HepG2 (cell line): Measurements from ENCODE around the gene EDEM3. TPM values are rescaled to one million over a fixed set of nuclear protein-coding genes. Genes with fewer than 3 reads are reported as not detected.

Source experiments
- ATF5 ChIP-seq: sonication (generic); formaldehyde crosslinking; IDR thresholded peaks from 2 replicates; pipeline ENCODE4 v1.4.0; 2020; ENCODE audit warnings: mild to moderate bottlenecking, low read depth, missing genetic modification reagents
- BCL3 ChIP-seq: sonication (generic); formaldehyde crosslinking; IDR thresholded peaks from 2 replicates; pipeline ENCODE4 v1.5.1; 2020; ENCODE audit warnings: mild to moderate bottlenecking, missing genetic modification reagents, moderate library complexity
- BHLHE40 ChIP-seq: IDR thresholded peaks from 2 replicates; pipeline ENCODE4 v1.6.1; 2011; ENCODE audit warnings: low read length, improper control_type of control experiment
- BRD4 ChIP-seq: sonication (generic); formaldehyde crosslinking; IDR thresholded peaks from 2 replicates; pipeline ENCODE4 v1.4.0; 2020; ENCODE audit warnings: missing genetic modification reagents
- CAMTA2 ChIP-seq: sonication (generic); formaldehyde crosslinking; IDR thresholded peaks from 2 replicates; pipeline ENCODE4 v1.4.0; 2020; ENCODE audit warnings: mild to moderate bottlenecking, missing genetic modification reagents, borderline replicate concordance
- CSRNP1 ChIP-seq: sonication (generic); formaldehyde crosslinking; IDR thresholded peaks from 2 replicates; pipeline ENCODE4 v1.8.1; 2023; ENCODE audit warnings: mild to moderate bottlenecking, missing genetic modification reagents
- FOXP4 ChIP-seq: sonication (generic); formaldehyde crosslinking; IDR thresholded peaks from 2 replicates; pipeline ENCODE4 v1.4.0; 2020; ENCODE audit warnings: missing genetic modification reagents
- HDAC1 ChIP-seq: sonication (generic); formaldehyde crosslinking; IDR thresholded peaks from 2 replicates; pipeline ENCODE4 v1.5.1; 2020; ENCODE audit warnings: mild to moderate bottlenecking, missing genetic modification reagents
- HNF4G ChIP-seq, 2 experiments: sonication (generic) in 1 of 2; formaldehyde crosslinking in 1 of 2; IDR thresholded peaks; 2 replicates each; pipeline versions ENCODE4 v1.4.0 to v1.6.1; 2011 to 2020; ENCODE audit warnings: borderline replicate concordance in 2 of 2, low read depth in 2 of 2, mild to moderate bottlenecking in 2 of 2, low read length in 1 of 2, missing genetic modification reagents in 1 of 2, moderate library complexity in 1 of 2
- MIER2 ChIP-seq: IDR thresholded peaks from 2 replicates; pipeline ENCODE4 v1.6.1; 2016; ENCODE audit warnings: missing biosample characterization, missing genetic modification reagents
- MZF1 ChIP-seq: sonication (generic); formaldehyde crosslinking; IDR thresholded peaks from 2 replicates; pipeline ENCODE4 v1.8.1; 2023; ENCODE audit warnings: mild to moderate bottlenecking, missing genetic modification reagents, borderline replicate concordance
- NAIF1 ChIP-seq: sonication (generic); formaldehyde crosslinking; IDR thresholded peaks from 2 replicates; pipeline ENCODE4 v1.5.0; 2020; ENCODE audit warnings: mild to moderate bottlenecking, missing genetic modification reagents, borderline replicate concordance
- SNAI1 ChIP-seq: sonication (generic); formaldehyde crosslinking; IDR thresholded peaks from 2 replicates; pipeline ENCODE4 v1.5.0; 2020; ENCODE audit warnings: mild to moderate bottlenecking, missing genetic modification reagents, borderline replicate concordance
- XRCC5 ChIP-seq: fragments of 200-400 bp; formaldehyde crosslinking; optimal IDR thresholded peaks from 2 replicates; pipeline ENCODE3; 2017; ENCODE audit warnings: mild to moderate bottlenecking, low read length
- ZBTB7B ChIP-seq: sonication (generic); formaldehyde crosslinking; IDR thresholded peaks from 2 replicates; pipeline ENCODE4 v1.4.0; 2020; ENCODE audit warnings: missing genetic modification reagents
- ZNF207 ChIP-seq: fragments of 450-650 bp; IDR thresholded peaks from 2 replicates; pipeline ENCODE4 v1.6.1; 2016; ENCODE audit warnings: antibody characterized with exemption, borderline replicate concordance
- polyA plus RNA-seq, 8 experiments: library from polyadenylated mRNA; depleted of rRNA in 3 of 8; stranded (reverse) in 7 of 8; unstranded in 1 of 8; fragments of >200 nt; fragmentation: Illumina TruSeq in 4 of 8; extraction: Trizol in 4 of 8; gene quantifications; 2 replicates each; pipeline versions ENCODE4 v1.2.1 to v1.2.3, GENCODE V29; 2011 to 2016; ENCODE audit warnings: low read depth in 4 of 8, missing spikeins in 1 of 8, mixed read lengths in 1 of 8; ENCODE audit not compliant: insufficient read depth in 1 of 8
- total RNA-seq, 5 experiments: library from RNA; depleted of rRNA; stranded (reverse); fragments of >200 nt; fragmentation: Illumina TruSeq; extraction: Trizol; gene quantifications; 2 replicates each; pipeline ENCODE4 v1.2.3, GENCODE V29; 2016; ENCODE audit warnings: low read depth in 1 of 5
- TF ChIP-seq, protein P1 (sequence below): sonication (generic); formaldehyde crosslinking; IDR thresholded peaks from 2 replicates; pipeline ENCODE4 v1.8.0; 2022; ENCODE audit warnings: missing genetic modification reagents, mild to moderate bottlenecking, moderate library complexity, borderline replicate concordance
- TF ChIP-seq, protein P2 (sequence below): sonication (generic); formaldehyde crosslinking; IDR thresholded peaks from 2 replicates; pipeline ENCODE4 v1.5.0; 2020; ENCODE audit warnings: missing genetic modification reagents

EDEM3 gene
- total and polyA plus RNA-seq, 2 of the 13 experiments (the other 11 are each of a cell fraction or from before 2014, with no cell fraction given): 13.1 to 18.2 TPM

DNA sequence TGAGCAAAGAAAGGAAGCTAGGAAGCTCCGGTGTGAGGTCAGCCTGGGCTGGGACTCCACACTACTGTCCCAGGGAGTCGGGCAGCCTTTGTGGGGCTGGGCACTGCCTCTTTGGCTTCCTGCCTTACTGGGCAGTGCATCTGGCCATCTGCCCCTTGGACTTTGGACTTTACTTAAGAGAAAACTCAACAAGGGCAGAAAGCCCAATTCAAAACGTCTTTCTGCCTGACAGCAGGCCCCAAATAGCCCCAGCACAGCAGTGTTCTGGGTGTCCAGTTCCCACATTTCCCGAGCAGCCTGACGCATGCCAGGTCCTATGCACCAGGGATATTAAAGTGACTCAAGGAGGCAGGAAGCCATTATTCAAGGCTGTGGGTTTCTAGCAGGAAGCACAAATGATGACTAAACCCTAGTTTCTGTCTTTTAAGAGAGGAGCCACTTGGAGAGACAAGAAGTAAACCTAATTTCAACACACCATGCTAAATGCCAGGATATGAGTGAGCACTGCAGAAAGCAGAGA lies 37.9 kb upstream of the EDEM3 start (continued):
- TF ChIP-seq, protein P1, sequence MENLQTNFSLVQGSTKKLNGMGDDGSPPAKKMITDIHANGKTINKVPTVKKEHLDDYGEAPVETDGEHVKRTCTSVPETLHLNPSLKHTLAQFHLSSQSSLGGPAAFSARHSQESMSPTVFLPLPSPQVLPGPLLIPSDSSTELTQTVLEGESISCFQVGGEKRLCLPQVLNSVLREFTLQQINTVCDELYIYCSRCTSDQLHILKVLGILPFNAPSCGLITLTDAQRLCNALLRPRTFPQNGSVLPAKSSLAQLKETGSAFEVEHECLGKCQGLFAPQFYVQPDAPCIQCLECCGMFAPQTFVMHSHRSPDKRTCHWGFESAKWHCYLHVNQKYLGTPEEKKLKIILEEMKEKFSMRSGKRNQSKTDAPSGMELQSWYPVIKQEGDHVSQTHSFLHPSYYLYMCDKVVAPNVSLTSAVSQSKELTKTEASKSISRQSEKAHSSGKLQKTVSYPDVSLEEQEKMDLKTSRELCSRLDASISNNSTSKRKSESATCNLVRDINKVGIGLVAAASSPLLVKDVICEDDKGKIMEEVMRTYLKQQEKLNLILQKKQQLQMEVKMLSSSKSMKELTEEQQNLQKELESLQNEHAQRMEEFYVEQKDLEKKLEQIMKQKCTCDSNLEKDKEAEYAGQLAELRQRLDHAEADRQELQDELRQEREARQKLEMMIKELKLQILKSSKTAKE (CRISPR knock-in tag): no peak
- peak; percentile 54; the same call in 1 of the 2 replicates for TF ChIP-seq ZBTB7B (CRISPR knock-in tag)
- TF ChIP-seq, protein P2, sequence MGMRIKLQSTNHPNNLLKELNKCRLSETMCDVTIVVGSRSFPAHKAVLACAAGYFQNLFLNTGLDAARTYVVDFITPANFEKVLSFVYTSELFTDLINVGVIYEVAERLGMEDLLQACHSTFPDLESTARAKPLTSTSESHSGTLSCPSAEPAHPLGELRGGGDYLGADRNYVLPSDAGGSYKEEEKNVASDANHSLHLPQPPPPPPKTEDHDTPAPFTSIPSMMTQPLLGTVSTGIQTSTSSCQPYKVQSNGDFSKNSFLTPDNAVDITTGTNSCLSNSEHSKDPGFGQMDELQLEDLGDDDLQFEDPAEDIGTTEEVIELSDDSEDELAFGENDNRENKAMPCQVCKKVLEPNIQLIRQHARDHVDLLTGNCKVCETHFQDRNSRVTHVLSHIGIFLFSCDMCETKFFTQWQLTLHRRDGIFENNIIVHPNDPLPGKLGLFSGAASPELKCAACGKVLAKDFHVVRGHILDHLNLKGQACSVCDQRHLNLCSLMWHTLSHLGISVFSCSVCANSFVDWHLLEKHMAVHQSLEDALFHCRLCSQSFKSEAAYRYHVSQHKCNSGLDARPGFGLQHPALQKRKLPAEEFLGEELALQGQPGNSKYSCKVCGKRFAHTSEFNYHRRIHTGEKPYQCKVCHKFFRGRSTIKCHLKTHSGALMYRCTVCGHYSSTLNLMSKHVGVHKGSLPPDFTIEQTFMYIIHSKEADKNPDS (CRISPR knock-in tag): no peak
- TF ChIP-seq XRCC5: peak; percentile 45
- 0 out of 2 replicates have a peak, but pooled peaks have one; percentile 36 for TF ChIP-seq MIER2 (CRISPR knock-in tag)
- no peak for TF ChIP-seq MZF1
- TF ChIP-seq ATF5 (CRISPR knock-in tag): no peak
- no peak for TF ChIP-seq CAMTA2
- TF ChIP-seq FOXP4: no peak
- TF ChIP-seq BRD4 (CRISPR knock-in tag): no peak
- no peak for TF ChIP-seq CSRNP1 (CRISPR knock-in tag)
- TF ChIP-seq BCL3: no peak
- no peak for TF ChIP-seq ZNF207
- no peak for TF ChIP-seq NAIF1 (CRISPR knock-in tag)
- no peak for TF ChIP-seq BHLHE40
- TF ChIP-seq SNAI1: no peak
- no peak; the same call in 1 of the 2 replicates for TF ChIP-seq HDAC1 (CRISPR knock-in tag)
- TF ChIP-seq HNF4G (IDR thresholded peaks at IDR 0.05; ENCODE audit: borderline replicate concordance, low read depth, low read length): peak; percentile 67
- peak; percentile 81; the same call in 1 of the 2 replicates for TF ChIP-seq HNF4G (CRISPR knock-in tag; IDR thresholded peaks at IDR 0.05; ENCODE audit: borderline replicate concordance, low read depth)
